GM19395 (cell line): Measurements from ENCODE around the gene SIPA1L2.
"Not testable (repeated sequence)": the region's sequence is repeated elsewhere in the genome, so short reads cannot be mapped to it uniquely, and the experiment has no call there.

Source experiments
- ATAC-seq: cut with Tn5 transposase; IDR thresholded peaks from one replicate; pipeline ENCODE4 v1.9.1; 2021; ENCODE audit warnings: mild to moderate bottlenecking, moderate library complexity; ENCODE audit not compliant: unreplicated experiment

SIPA1L2 gene

DNA sequence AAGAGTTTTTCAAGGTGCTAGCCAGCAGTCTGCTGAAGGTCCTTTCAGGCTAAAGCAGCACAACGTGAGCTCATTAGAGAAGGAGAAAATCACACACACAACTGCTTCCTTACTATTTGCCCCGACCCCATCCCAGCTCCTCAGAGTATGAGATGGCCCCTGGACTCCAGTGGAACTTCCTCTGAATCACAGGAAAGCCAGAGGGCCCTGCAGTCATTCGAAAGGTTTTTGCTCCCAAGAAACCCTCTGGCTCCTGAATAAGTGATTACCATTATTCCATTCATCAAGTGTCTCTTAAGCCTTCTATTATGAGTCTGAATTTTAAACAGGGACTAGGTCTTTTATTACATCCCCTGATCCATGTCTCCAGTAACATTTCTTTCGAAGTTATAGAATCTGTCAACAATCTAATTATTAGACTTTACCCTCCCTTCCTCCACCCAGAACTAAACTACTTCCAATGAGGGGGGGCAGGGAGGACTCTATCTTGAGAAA, 14.6 kb downstream of the SIPA1L2 start:
- ATAC-seq = no peak

DNA sequence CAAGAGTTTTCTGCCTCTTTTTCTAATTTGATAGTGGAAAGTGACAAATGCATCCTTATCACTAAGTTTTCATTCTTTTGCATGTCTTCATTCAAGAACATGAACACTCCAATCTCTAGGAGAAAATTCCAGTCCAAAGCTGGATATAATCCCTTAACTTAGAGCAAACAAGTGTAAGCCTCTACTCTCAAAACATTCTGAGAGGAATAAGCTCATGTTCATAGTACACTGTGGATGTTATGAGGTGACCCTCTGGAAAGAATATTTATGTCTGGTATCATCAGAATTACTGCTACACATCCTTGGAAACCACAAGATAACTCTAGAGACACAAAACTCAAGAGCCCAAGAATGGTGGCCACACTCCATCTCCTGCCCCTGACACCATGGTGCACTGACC, 15.1 kb downstream of the SIPA1L2 start:
- ATAC-seq = no peak

DNA sequence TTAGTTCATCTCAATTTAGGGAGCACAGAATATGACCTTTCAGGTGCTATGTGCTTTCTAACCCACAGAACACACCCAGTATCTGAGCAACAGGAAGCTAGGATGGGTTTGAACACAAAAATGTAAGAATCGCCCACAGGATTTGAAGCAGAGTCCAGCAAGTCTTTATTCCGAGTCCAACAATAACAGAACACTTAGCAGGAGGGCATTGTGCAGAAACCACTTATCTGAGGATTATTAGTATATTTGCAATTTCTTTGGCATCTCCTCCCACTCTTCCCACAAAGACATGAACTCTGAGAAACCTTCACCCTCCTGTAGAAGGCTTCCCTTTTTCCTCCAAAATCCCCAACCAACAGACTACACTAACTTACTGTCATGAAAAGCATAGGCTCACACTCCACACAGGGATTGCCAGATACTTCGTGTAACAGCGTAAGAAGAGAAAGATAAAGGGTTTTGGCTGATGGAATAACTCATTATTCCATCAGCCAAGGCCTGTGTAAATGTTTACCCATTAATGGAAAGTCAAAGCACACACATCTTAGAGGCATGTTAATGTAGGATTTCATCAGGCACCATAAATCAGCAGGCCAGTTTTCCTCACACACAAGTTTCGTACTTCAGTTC, 16.1 kb downstream of the SIPA1L2 start:
- ATAC-seq = no peak

DNA sequence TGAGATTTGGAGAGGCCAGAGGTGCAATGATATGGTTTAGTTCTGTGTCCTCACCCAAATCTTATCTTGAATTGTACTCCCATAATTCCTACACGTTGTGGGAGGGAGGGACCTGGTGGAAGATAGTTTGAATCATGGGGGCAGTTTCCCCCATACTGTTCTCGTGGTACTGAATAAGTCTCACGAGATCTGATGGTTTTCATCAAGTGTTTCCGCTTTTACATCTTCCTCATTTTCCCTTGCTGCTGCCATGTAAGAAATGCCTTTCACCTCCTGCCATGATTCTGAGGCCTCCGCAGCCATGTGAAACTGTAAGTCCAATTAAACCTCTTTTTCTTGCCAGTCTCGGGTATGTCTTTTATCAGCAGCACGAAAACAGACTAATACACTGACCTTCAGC, 17.1 kb downstream of the SIPA1L2 start:
- not testable (repeated sequence) for ATAC-seq

DNA sequence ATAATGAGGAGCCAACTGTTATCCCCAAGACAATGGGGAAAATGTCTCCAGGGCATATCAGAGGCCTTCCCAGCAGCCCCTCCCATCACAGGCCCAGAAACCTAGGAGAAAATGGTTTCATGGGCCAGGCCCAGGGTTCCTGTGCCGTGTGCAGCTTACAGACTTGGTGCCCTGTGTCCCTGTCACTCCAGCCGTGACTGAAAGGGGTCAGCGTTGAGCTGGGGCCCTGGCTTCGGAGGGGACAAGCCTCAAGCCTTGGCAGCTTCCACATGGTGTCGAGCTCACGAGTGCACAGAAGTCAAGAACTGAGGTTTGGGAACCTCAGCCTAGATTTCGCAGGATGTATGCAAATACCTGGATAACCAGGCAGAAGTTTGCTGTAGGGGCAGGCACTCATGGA, 18.1 kb downstream of the SIPA1L2 start:
- ATAC-seq = no peak

DNA sequence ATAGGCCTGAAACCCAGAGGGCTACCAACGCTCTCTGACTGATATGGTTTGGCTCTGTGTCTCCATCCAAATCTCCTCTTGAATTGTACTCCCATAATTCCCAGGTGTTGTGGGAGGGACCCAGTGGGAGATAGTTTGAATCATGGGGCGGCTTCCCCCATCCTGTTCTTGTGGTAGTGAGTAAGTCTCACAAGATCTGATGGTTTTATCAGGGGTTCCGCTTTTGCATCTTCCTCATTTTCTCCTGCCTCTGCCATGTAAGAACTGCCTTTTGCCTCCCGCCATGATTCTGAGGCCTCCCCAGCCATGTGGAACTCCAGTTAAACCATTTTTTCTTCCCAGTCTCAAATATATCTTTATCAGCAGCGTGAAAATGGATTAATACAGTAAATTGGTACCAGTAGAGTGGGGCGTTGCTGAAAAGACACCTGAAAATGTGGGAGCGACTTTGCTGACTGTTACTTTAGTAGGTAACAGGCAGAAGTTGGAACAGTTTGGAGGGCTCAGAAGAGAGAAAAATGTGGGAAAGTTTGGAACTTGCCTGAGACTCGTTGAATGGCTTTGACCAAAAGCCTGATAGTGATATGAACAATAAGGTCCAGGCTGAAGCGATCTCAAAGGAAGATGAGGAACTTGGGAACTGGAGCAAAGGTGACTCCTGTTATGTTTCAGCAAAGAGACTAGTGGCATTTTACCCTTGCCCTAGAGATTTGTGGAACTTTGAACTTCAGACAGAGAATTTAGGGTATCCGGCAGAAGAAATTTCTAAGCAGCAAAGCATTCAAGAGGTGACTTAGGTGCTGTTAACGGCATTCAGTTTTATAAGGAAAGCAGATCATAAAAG, 18.8 kb downstream of the SIPA1L2 start:
- ATAC-seq = not testable (repeated sequence)

DNA sequence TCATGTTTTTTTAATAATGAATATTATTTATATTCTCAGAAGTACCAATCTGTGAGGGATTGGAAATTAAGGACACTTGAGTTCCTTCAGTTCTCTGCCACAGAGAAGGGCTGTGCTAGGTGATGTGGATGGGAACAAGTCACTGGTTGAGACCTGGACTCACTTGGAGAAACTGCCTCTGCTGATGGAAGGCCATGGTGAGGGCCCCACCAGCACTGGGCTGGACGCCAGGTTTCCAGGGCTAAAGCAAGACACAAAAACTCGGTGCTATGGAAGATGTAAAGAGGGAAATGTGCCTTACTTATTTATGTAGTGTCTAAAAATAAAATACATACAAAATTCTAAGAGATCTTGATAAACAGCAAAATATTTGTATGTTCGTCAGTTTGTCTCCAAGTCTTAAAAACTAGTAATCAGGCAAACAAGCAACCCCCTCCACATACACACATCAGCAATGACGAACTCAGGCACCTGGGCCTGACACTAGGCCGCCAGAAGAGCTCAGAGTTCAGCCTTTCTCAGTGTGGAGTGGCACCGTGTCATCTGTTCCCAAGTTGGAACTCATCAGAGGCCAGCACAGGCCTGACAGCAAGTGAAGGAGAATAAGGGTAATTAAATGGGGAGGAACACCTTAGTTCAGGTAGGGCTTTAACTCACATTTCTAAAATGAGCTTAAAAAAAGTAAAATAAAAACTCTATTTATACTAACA, 19.6 kb downstream of the SIPA1L2 start:
- no peak for ATAC-seq

DNA sequence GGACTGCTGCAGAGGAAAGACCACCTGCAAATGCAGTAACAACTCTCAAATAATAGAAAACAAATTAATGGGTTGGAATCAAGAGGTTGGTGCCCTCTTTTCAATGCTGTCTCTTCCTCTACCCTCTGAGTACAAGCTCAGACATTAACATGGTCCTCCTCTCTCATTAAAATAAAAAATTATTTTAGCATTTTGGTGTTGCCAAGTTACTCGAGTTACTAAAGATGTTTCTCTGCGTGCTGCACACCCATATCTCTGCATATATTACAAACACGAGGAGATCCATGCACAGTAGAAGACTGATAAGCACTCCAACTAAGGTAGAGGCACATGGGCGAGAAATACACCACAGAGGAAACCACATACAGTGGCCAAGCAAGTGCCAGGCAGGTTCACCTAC, 21.5 kb downstream of the SIPA1L2 start:
- no peak for ATAC-seq

DNA sequence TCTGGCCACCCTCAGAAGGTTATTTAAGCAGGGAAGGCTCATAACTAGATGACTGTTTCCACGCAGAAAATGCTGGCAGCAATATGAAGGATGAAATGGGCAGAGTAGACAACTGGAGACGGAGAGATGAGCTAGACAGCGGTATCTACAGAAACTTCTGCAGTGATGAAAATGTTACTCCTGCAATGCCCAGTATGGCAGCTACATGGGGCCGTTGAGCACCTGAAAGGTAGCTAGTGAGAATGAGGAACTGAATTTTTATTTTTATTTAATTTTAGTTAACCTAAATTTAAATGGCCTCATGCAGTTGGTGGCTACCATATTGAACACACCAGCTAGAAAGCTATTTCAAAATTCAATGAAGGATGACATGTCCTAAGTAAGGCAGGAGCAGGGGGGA, 27.3 kb downstream of the SIPA1L2 start:
- no peak for ATAC-seq

DNA sequence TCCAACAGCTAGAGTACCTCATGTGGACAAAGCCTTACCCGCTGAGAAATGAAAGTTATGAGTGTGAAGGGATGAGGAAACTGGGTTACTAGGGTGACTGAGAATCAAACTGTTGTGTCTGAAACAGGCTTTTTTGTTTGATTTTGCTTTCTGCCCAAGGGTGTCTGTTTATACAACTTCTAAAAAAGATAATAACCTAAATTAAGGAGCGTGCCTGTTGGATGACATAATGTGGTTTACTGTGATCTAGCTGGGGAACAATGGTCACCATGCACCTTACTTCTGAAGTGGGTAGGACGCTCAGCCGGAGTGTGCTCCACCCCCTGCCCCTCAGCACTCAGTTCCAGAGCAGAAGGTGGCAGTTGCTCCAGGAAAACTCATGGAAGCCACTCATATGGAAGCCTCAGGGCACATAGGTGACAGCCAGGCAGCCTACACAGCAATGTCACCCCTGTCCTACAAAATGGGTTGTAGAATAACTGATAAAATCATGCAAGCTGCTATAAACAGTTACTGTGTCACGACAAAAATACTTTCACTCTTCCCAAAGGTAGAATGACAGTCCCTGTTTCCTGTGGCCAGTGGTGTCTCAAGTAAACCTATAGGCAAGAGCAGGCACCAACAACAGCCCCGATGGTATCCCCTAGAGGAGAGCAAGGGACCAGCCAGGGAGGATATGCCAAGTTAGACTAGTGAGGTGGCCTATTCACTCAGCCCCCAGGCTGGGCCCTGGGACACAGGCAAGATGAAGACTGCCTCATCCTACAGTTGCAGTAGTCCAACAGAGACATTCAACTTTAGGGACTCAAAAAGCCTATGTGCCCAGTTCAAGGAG, 29.3 kb downstream of the SIPA1L2 start:
- peak; percentile 23 for ATAC-seq

DNA sequence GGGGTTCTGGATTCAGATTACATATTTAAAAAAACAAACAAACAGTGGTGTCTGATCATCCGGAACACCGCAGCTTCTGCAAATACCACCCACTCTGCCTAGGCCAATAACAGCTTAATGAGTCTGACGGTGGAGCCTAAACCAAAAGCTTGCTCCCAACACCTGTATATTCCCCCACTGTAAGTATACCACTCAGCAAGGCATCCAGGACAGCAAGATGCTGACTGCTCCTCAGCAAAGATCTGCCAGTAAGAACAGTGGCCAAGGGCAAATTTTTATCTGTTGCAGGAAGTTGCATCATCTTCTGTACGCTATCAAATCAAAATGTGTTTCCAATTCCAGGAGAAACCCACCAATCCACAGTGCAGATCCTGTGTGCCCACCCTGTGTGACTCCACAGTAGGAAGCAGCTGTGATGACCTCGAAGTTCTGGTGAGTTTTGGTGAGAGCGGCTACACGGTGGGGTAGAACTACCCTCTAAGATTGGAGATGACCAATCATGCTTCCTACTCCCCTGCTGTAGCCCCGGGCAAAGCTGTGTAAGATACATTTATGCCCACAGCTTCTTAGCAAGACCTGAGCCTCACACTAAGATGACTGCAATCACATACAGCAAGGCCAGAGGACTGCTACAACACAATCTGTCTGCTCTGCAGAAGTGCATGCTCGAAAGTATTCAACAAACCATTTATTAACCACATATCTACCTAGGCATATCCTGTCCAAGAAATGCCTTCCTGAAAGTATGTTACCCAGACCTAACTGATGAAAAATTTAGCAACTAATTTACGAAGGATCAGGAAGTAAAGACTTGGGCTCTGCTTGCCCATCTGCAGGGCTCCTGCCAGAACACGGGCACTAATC, 30.5 kb downstream of the SIPA1L2 start:
- peak; percentile 58 for ATAC-seq

DNA sequence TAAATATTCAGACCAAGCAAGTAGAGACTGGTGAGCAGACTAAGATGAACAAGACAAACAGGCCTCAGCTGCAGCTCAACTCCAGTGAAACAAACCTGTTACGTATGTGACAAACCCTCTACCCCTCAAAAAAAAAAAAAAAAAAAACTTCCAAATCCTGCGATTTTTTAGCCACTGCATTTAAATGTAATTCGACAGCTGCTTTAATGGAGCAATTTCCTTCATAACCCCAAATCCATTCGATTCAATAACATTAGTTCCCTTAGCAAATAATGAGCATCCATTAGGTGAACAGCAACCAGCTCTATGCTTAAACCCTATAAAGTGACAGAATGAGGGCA, 31.1 kb downstream of the SIPA1L2 start:
- ATAC-seq = no peak

DNA sequence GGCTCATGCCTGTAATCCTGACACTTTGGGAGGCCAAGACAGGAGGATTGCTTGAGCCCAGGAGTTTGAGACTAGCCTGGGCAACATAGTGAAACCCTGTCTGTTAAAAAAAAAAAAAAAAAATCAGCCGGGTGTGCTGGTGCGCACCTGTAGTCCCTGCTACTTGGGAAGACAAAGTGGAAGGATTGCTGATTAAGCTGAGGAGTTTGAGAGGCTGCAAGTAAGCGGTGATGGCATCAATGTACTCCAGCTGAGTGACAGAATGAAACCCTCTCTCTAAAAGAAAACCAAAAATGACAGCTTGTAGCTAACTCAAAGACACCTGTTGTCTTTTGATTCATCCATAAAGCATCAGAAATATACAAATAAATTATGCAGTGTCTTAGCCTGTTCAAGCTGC, 31.8 kb downstream of the SIPA1L2 start:
- ATAC-seq = peak; percentile 19

DNA sequence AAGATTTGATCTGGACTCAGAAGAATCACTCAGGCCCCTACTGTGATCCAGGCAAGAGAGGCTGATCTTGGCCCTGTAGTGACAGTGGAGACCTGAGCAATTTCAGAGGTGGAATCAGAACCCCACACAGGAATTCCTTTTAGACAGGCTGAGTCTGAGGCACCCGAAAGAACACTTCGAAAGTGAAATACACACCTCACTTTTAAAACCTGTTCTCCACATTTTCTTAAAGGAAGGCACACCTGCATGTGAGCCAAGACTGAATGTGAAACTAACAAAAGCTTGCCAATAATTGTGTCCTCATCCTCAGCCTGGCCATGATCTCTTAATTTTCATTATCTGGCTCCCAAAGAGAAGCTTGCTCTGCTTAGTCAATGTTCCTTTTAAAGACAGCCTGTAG, 32.2 kb downstream of the SIPA1L2 start:
- peak; percentile 65 for ATAC-seq

DNA sequence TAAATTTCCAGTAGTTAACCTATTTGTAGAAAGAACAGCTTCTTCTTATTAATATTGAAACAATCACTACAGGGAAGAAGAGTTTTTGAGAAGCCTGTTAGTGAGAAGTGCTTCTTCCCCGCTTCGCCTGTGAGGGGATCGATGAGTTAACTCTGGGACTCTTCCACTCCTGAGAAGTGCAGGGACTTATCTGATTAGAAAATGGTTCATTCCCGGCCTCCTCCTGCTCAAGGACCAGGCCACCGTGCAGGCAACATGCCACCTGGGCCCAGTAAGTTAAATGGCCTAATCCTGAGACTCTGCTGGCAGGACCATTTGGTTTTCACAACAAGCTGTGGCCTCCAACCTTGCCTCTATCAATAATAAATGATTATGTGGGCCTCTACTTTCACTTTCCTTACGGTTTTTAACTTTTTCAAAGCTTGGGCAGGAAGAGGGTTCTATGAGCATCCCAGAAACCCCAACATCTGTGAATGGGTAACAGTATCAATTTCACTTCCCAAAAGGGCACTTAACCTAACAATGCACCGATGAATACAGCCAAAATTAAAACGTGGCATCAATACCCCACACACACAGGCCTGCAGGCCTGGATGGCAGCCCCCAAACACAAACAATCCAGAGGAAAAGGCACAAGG, 33.1 kb downstream of the SIPA1L2 start:
- ATAC-seq = peak; percentile 37

DNA sequence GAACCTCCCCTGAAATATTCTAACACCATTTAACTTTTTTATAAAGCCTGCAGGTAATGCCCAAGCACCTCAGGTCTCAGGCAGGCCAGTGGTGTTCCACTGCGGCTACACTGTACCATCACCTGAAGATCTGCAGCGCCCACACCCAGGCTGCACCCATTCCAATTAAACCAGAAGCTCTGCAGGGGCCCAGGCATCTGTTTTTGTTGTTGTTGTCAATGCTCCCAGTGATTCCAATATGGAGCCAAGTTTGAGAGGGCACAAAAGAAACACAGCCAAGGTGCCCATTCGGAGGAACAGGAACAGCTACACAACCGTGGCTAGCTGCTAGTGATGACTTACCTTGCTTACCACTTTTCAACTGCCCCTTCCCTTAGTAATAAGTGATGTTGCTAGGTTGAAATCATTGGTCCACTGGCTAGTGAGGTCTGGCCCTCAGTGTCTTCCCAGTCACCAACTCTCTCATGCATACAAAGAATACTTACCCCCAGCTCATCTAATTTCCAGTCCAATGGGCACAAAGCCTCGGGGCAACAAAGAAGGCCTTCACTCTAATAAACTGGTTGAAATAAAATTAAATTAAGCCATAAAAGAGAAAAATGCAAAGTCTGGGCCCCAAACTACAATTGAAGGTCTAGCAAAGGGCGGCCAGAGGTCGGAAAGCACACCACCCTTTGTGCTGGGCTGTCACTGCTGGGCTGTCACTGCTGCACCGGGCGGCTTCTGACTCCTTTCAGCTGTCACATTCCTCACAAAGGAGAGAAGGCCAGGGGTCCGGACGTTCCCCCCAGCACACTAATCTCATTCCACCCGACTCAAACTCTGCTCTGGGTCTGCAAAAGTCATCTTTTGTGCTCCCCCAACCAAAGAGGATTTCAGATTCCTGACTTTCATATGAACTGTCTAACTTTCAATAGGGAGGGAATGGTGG, 34.9 kb downstream of the SIPA1L2 start:
- ATAC-seq = no peak

DNA sequence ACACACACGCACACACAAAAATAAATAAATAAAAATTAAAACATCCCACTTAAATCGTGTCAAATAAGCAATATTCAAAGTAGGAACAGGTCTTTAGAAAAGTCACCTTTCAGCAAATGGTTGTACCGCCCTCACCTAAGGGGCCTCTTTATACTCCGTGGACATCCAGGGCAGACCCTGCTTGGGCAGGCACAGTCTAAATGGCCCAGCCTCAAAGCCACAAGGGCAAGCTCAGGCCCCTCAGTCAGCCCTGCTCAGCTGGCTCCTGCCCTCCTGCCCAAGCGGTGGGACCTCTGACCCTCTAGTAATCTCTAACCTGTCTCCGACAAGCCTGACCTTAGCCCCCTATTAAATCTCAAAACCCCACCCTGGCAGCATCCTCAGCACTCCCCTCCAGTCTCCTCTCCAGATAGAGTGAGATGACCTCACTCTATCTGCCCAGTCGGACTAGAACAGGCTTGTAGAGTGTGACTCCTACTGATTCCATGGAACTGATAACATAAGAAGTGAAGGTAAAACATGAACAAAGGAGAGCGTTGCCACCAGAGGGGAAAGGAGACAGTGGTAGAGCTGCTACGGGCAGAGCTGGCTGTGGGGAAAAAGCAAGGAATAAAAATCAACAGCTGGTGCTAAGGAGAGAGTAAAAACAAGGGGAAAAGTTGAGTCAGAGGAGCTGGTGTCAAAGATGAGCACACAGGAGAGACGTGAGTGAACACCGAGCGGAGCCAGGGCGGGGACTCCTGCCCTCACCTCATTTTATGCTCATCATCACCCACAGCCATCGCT, 36.0 kb downstream of the SIPA1L2 start:
- ATAC-seq = no peak

DNA sequence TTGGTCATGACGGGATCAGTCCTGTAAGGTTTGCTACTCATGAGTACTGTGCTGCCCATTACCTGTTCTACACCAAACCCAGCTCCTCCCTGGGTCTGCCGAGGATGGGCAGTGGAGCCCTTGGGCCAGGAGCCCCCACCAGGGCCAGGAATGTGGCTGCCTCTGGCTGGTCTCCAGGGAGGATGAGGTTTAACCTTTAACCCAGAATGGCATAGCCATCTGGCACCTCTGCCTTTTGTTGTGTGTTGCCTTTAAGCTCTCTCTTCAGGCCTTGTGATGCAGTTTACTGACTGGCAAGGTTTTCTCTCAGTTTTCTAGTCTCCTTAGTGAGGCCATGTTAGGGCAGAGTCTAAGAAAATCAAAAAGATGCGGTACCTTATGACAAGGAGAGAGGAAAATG, 38.6 kb downstream of the SIPA1L2 start:
- no peak for ATAC-seq
